ENCODE measurements around the gene CABLES2. TPM values are rescaled to one million over a fixed set of nuclear protein-coding genes. Genes with fewer than 3 reads are reported as not detected.

CABLES2 gene
- total RNA-seq, 4 donors from 2014 or later: 2.0 to 3.8 (median 2.2) TPM

GRCh38 chr20:62370115-62370806, 36.8 kb downstream of the CABLES2 start:
- Histone ChIP-seq H3K27me3 (peaks cover 0 to 39% (median 0%) of the 10 kb centered on the region in 4 donors), H3K36me3 (no peaks in the 10 kb centered on the region), H3K4me1 (peaks cover 58 to 88% (median 66%) of the 10 kb centered on the region in 3 donors), H3K4me3 (no peak overlapping the region), H3K9me3 (no peaks in the 10 kb centered on the region), H3K27ac (peak overlapping the region; percentile 85 to 99 (median 97))
- no peak for TF ChIP-seq POLR2A (IDR thresholded peaks at IDR 0.05)
- no peak for TF ChIP-seq CTCF (IDR thresholded peaks at IDR 0.05)
- 53% methylated on average over 7 of the region's 19 CpGs; no CpG with 5 or more reads in 1 of the 2 donors for WGBS, 2 donors
- intact Hi-C loops (cut with DNase I): no loop called here
- DNase-seq: no peak

GRCh38 chr20:62369815-62370114, 37.3 kb downstream of the CABLES2 start:
- H3K27ac ChIP-seq: peak overlapping the region; percentile 85 to 99 (median 97)
- TF ChIP-seq CTCF (IDR thresholded peaks at IDR 0.05) (no peak), POLR2A (IDR thresholded peaks at IDR 0.05) (no peak)
- H3K36me3 ChIP-seq: no peaks in the 10 kb centered on the region
- H3K4me1 ChIP-seq: peaks cover 58 to 88% (median 66%) of the 10 kb centered on the region in 3 donors
- intact Hi-C loops (cut with DNase I): no loop called here
- no peaks in the 10 kb centered on the region for H3K9me3 ChIP-seq
- no CpG with 5 or more reads among the region's 4 CpGs for WGBS, 2 donors
- no peak overlapping the region for H3K4me3 ChIP-seq
- DNase-seq: no peak
- H3K27me3 ChIP-seq: peaks cover 0 to 39% (median 0%) of the 10 kb centered on the region in 4 donors

GRCh38 chr20:62368976-62369814, 37.9 kb downstream of the CABLES2 start:
- H3K27ac ChIP-seq: peak overlapping the region; percentile 85 to 99 (median 97)
- peaks cover 58 to 88% (median 66%) of the 10 kb centered on the region in 3 donors for H3K4me1 ChIP-seq
- no peaks in the 10 kb centered on the region for H3K36me3 ChIP-seq
- 22 to 39% methylated on average over 3 to 11 of the region's 28 CpGs for WGBS, 2 donors
- H3K9me3 ChIP-seq: no peaks in the 10 kb centered on the region
- TF ChIP-seq POLR2A (IDR thresholded peaks at IDR 0.05): no peak
- TF ChIP-seq CTCF (IDR thresholded peaks at IDR 0.05): peak in 3 of 6 experiments; percentile 21 to 42 (median 28)
- intact Hi-C loops (cut with DNase I): no loop called here
- H3K4me3 ChIP-seq: peak overlapping the region in 3 of 4 donors; percentile 12 to 95 (median 87)
- DNase-seq: no peak
- H3K27me3 ChIP-seq: peaks cover 0 to 33% (median 0%) of the 10 kb centered on the region in 4 donors

GRCh38 chr20:62368392-62368975, 38.6 kb downstream of the CABLES2 start:
- peak overlapping the region; percentile 85 to 99 (median 97) for H3K27ac ChIP-seq
- no peaks in the 10 kb centered on the region for H3K36me3 ChIP-seq
- TF ChIP-seq CTCF (IDR thresholded peaks at IDR 0.05) (no peak), POLR2A (IDR thresholded peaks at IDR 0.05) (no peak)
- DNase-seq: no peak
- WGBS, 2 donors: 0% methylated on average over 2 to 3 of the region's 15 CpGs
- H3K9me3 ChIP-seq: no peaks in the 10 kb centered on the region
- peak overlapping the region in 3 of 4 donors; percentile 69 to 95 (median 87) for H3K4me3 ChIP-seq
- intact Hi-C loops (cut with DNase I): no loop called here
- peaks cover 65 to 91% (median 73%) of the 10 kb centered on the region in 3 donors for H3K4me1 ChIP-seq
- peaks cover 0 to 33% (median 0%) of the 10 kb centered on the region in 4 donors for H3K27me3 ChIP-seq
